NB4 (cell line): ENCODE measurements around the gene HIRA.

Experiments
- CTCF ChIP-seq: IDR thresholded peaks from one replicate; pipeline ENCODE4 v1.5.1; 2012; ENCODE audit warnings: low read depth, low read length
- MYC ChIP-seq: IDR thresholded peaks from 2 replicates; pipeline ENCODE4 v1.6.1; 2011; ENCODE audit warnings: low read depth, low read length
- POLR2A ChIP-seq: IDR thresholded peaks from 2 replicates; pipeline ENCODE4 v1.6.1; 2011; ENCODE audit warnings: mild to moderate bottlenecking; ENCODE audit not compliant: insufficient read length; ENCODE audit errors: extremely low read depth
- TF ChIP-seq, protein P1 (sequence below): IDR thresholded peaks from 2 replicates; pipeline ENCODE4 v1.6.1; 2011; ENCODE audit warnings: low read depth, low read length

GRCh38 chr22:19431649-19432132, at the start of gene HIRA:
- TF ChIP-seq CTCF = no peak
- TF ChIP-seq POLR2A = no peak
- TF ChIP-seq, protein P1, sequence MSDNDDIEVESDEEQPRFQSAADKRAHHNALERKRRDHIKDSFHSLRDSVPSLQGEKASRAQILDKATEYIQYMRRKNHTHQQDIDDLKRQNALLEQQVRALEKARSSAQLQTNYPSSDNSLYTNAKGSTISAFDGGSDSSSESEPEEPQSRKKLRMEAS = no peak
- TF ChIP-seq MYC = peak; percentile 60; the same call in 1 of the 2 replicates
